HepG2 (cell line): Measurements from ENCODE around the gene GBGT1. TPM values are rescaled to one million over a fixed set of nuclear protein-coding genes. Genes with fewer than 3 reads are reported as not detected.
A peak's percentile ranks its signal among the peaks of the same experiment; 100 is the strongest.

Experiments
- AFF4 ChIP-seq: sonication (generic); formaldehyde crosslinking; IDR thresholded peaks from 2 replicates; pipeline ENCODE4 v1.4.0; 2020; ENCODE audit warnings: missing genetic modification reagents
- GABPB1 ChIP-seq: IDR thresholded peaks from 2 replicates; pipeline ENCODE4 v1.6.1; 2016; ENCODE audit warnings: mild to moderate bottlenecking, missing genetic modification reagents, moderate library complexity, missing compliant biosample characterization
- JARID2 ChIP-seq: sonication (generic); formaldehyde crosslinking; IDR thresholded peaks from 2 replicates; pipeline ENCODE4 v1.8.1; 2023; ENCODE audit warnings: missing genetic modification reagents, inconsistent platforms; ENCODE audit not compliant: insufficient replicate concordance
- LCORL ChIP-seq, 2 experiments: fragments of 450-650 bp in 1 of 2; sonication (generic) in 1 of 2; formaldehyde crosslinking in 1 of 2; IDR thresholded peaks; 2 replicates each; pipeline versions ENCODE4 v1.5.0 to v1.6.1; 2017 to 2020; ENCODE audit warnings: antibody characterized with exemption in 1 of 2, missing genetic modification reagents in 1 of 2
- MYPOP ChIP-seq: sonication (generic); formaldehyde crosslinking; IDR thresholded peaks from 2 replicates; pipeline ENCODE4 v1.8.1; 2023; ENCODE audit warnings: mild to moderate bottlenecking, moderate library complexity, missing genetic modification reagents
- POLR2AphosphoS2 ChIP-seq: IDR thresholded peaks from 2 replicates; pipeline ENCODE4 v1.6.1; 2011; ENCODE audit warnings: low read depth, low read length, improper control_type of control experiment
- PREB ChIP-seq: sonication (generic); formaldehyde crosslinking; IDR thresholded peaks from 2 replicates; pipeline ENCODE4 v1.4.0; 2020; ENCODE audit warnings: missing genetic modification reagents
- THAP7 ChIP-seq: sonication (generic); formaldehyde crosslinking; IDR thresholded peaks from 2 replicates; pipeline ENCODE4 v1.8.1; 2023; ENCODE audit warnings: mild to moderate bottlenecking, missing genetic modification reagents
- ZBTB26 ChIP-seq: IDR thresholded peaks from 2 replicates; pipeline ENCODE4 v1.6.1; 2016; ENCODE audit warnings: missing compliant biosample characterization, missing genetic modification reagents, borderline replicate concordance
- ZNF251 ChIP-seq: sonication (generic); formaldehyde crosslinking; IDR thresholded peaks from 2 replicates; pipeline ENCODE4 v1.9.0; 2021; ENCODE audit warnings: mild to moderate bottlenecking, missing genetic modification reagents
- ZNF503 ChIP-seq: sonication (generic); formaldehyde crosslinking; IDR thresholded peaks from 2 replicates; pipeline ENCODE4 v1.4.0; 2020; ENCODE audit warnings: missing genetic modification reagents
- ZNF629 ChIP-seq: sonication (generic); formaldehyde crosslinking; conservative IDR thresholded peaks from 2 replicates; pipeline ENCODE4 v1.5.0; 2020; ENCODE audit warnings: missing genetic modification reagents
- ZNF644 ChIP-seq: IDR thresholded peaks from 2 replicates; pipeline ENCODE4 v1.6.1; 2016; ENCODE audit warnings: low read depth
- ZNF761 ChIP-seq: sonication (generic); formaldehyde crosslinking; conservative IDR thresholded peaks from 2 replicates; pipeline ENCODE4 v1.4.0; 2020; ENCODE audit warnings: mild to moderate bottlenecking, missing genetic modification reagents
- ZNF766 ChIP-seq: sonication (generic); formaldehyde crosslinking; IDR thresholded peaks from 2 replicates; pipeline ENCODE4 v1.5.0; 2020; ENCODE audit warnings: missing genetic modification reagents, borderline replicate concordance
- polyA plus RNA-seq, 8 experiments: library from polyadenylated mRNA; depleted of rRNA in 3 of 8; stranded (reverse) in 7 of 8; unstranded in 1 of 8; fragments of >200 nt; fragmentation: Illumina TruSeq in 4 of 8; extraction: Trizol in 4 of 8; gene quantifications; 2 replicates each; pipeline versions ENCODE4 v1.2.1 to v1.2.3, GENCODE V29; 2011 to 2016; ENCODE audit warnings: low read depth in 4 of 8, missing spikeins in 1 of 8, mixed read lengths in 1 of 8; ENCODE audit not compliant: insufficient read depth in 1 of 8
- total RNA-seq, 5 experiments: library from RNA; depleted of rRNA; stranded (reverse); fragments of >200 nt; fragmentation: Illumina TruSeq; extraction: Trizol; gene quantifications; 2 replicates each; pipeline ENCODE4 v1.2.3, GENCODE V29; 2016; ENCODE audit warnings: low read depth in 1 of 5

Gene GBGT1
- total and polyA plus RNA-seq, 2 of the 13 experiments (the other 11 are each of a cell fraction or from before 2014, with no cell fraction given) = not detected

GRCh38 chr9:133191989-133192388 is 28.3 kb upstream of the GBGT1 start (continued):
- TF ChIP-seq GABPB1 (no peak), AFF4 (CRISPR knock-in tag) (no peak), ZNF503 (CRISPR knock-in tag) (no peak), ZNF761 (CRISPR knock-in tag) (no peak), POLR2AphosphoS2 (no peak), THAP7 (CRISPR knock-in tag) (no peak), LCORL (IDR thresholded peaks at IDR 0.05) (no peak), LCORL (CRISPR knock-in tag; IDR thresholded peaks at IDR 0.05) (no peak), ZNF629 (peak; percentile 91), ZNF251 (CRISPR knock-in tag) (no peak), MYPOP (CRISPR knock-in tag) (no peak), PREB (no peak), ZNF644 (CRISPR knock-in tag) (no peak), ZBTB26 (CRISPR knock-in tag) (no peak), JARID2 (CRISPR knock-in tag) (no peak), ZNF766 (CRISPR knock-in tag) (no peak)
